ENCODE results near the gene CDH16. TPM values are rescaled to one million over a fixed set of nuclear protein-coding genes. Genes with fewer than 3 reads are reported as not detected.

Gene CDH16
- total and polyA plus RNA-seq, 2 of the 13 experiments (the other 11 are each of a cell fraction or from before 2014, with no cell fraction given): 2.7 to 3.9 TPM

GRCh38 chr16:66911801-66912200, 6.9 kb downstream of the CDH16 start:
- ATAC-seq (no peak), DNase-seq (ENCODE audit: low spot score) (no peak), FAIRE-seq (no peak)
- no peak overlapping the region for H3K9ac ChIP-seq (ENCODE audit: insufficient read depth, low read depth, low read length)
- no peaks in the 10 kb centered on the region; a peak in 1 of 5 replicates for H3K27me3 ChIP-seq (ENCODE audit: control insufficient read depth in 1 of 2, insufficient read depth in 2 of 2, low read length in 2 of 2)
- no peaks in the 10 kb centered on the region for H3K9me3 ChIP-seq (ENCODE audit: low read length)
- H4K20me1 ChIP-seq (ENCODE audit: insufficient read depth, low read length): no peaks in the 10 kb centered on the region
- intact Hi-C loops (cut with micrococcal nuclease; ENCODE audit: unreplicated experiment): no loop called here
- H3K4me3 ChIP-seq (replicated peaks in 1 of 3; ENCODE audit: insufficient read depth in 1 of 3, low read depth in 2 of 3, low read length in 3 of 3): no peak overlapping the region
- peaks cover 27% of the 10 kb centered on the region for H3K4me1 ChIP-seq (ENCODE audit: insufficient read depth, low read length)
- CTCF ChIA-PET (ENCODE audit: low intra/inter-chr PET ratio, low total read pairs): no interaction called here
- TF ChIP-seq ASH2L (IDR thresholded peaks at IDR 0.05; ENCODE audit: insufficient read length, low read depth, low read length) (no peak), KLF12 (CRISPR knock-in tag; IDR thresholded peaks at IDR 0.05; ENCODE audit: borderline replicate concordance) (no peak), JUNB (CRISPR knock-in tag; IDR thresholded peaks at IDR 0.05; ENCODE audit: borderline replicate concordance) (no peak), ZMYM2 (CRISPR knock-in tag; IDR thresholded peaks at IDR 0.05) (no peak), KLF13 (CRISPR knock-in tag; IDR thresholded peaks at IDR 0.05) (no peak), REST (IDR thresholded peaks at IDR 0.05; ENCODE audit: borderline replicate concordance in 1 of 2, low read depth in 1 of 2, low read length in 2 of 2) (no peak), NFIB (CRISPR knock-in tag; IDR thresholded peaks at IDR 0.05; ENCODE audit: borderline replicate concordance) (no peak)
- TF ChIP-seq, protein P1, sequence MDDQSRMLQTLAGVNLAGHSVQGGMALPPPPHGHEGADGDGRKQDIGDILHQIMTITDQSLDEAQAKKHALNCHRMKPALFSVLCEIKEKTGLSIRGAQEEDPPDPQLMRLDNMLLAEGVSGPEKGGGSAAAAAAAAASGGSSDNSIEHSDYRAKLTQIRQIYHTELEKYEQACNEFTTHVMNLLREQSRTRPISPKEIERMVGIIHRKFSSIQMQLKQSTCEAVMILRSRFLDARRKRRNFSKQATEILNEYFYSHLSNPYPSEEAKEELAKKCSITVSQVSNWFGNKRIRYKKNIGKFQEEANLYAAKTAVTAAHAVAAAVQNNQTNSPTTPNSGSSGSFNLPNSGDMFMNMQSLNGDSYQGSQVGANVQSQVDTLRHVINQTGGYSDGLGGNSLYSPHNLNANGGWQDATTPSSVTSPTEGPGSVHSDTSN (CRISPR knock-in tag; IDR thresholded peaks at IDR 0.05; ENCODE audit: borderline replicate concordance): no peak
- no peak overlapping the region for H2AFZ ChIP-seq (ENCODE audit: low read length)
- H3K36me3 ChIP-seq (replicated peaks in 1 of 2; ENCODE audit: control insufficient read depth in 1 of 2, insufficient read depth in 2 of 2, low read length in 2 of 2): no peaks in the 10 kb centered on the region
- in situ Hi-C loops (cut with HindIII; ENCODE audit: extremely low pct_ligation_motif_present, low pct_unique_long_range_greater_than_20kb): no loop called here
- 40% methylated on average over 1 of the region's 8 CpGs for WGBS (ENCODE audit: low lambda C conversion rate)
- H3K27ac ChIP-seq (ENCODE audit: extremely low read length, insufficient read depth, low read length): no peak overlapping the region
- H3K4me2 ChIP-seq (ENCODE audit: low read depth, low read length): no peak overlapping the region
- BruUV-seq (replicated peaks): no TSS peak
- no peaks in the 10 kb centered on the region for H3K79me2 ChIP-seq (ENCODE audit: insufficient read depth, low read length)
- POLR2A ChIA-PET: no interaction called here

Data from HepG2 (cell line).